Ammon's horn (tissue), 1 donor: Measurements from ENCODE around the gene KCNQ4.

Experiments used
- DNase-seq: peaks from one replicate; pipeline ENCODE4 v3.0.0-alpha.2; 2016; ENCODE audit warnings: low spot score

The KCNQ4 gene

DNA sequence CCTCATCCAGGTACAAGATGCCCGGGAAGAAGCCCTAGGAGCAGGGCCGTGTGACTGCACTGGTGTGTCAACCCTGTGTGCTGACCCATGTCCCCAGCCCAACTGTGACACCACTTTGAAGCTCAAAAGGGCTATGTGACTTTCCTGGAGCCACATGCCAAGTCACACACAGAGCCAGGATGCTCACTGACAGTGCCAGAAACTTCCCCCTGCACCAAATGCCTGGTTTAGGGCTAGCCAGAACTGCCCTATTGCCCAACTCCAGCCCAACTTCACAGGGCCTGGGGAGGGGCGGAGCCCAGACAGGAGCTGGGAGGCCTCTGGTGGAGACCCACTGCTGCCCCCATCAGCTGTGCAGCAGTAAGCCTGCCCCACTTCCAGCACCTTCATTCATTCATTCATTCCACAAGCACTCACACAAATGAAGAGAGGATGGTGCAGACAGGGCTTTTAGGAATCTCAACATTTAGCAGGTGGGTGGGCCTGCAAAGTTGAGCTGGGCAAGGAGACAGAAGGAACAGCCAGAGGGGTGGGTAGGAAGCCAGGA lies 36.7 kb downstream of the KCNQ4 start:
- DNase-seq, result no peak

DNA sequence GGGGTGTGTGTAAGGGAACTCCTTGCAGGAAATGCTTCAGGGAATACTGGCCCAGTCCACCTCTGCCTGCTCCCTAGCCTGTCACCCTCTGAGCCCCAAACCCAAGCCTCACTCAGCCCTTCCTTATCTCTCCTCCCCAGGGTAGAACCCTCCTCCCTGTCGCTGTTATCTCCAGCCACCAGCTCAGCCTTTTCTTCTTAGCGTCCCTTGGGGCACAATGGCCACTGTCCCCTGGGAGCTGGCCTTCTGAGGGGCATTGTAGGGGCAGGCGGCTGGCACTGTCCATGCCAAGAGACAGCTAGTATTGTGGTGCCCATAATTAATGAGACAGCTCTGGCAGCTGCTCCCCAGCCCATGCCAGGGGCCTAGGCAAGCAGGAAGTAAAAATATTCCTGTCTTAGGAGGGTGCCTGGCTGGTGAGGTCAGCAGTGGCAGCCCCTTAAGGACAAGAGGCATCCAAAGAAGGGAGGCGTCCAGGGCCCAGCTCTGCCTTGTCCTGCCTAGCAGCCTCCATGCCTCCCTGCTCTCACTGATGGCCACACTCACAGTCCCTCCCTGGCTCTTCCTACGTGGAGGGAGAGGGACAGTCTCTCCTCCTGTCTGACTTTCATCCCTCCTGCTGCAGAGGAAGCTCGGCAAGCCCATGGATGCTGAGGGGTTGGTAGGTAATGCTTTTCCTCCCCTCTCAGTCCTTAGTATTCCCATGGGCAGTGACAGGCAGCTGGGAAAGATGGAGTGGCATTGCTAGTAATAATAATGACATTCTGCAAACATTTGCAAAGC lies 37.5 kb downstream of the KCNQ4 start:
- DNase-seq, result peak; percentile 91

DNA sequence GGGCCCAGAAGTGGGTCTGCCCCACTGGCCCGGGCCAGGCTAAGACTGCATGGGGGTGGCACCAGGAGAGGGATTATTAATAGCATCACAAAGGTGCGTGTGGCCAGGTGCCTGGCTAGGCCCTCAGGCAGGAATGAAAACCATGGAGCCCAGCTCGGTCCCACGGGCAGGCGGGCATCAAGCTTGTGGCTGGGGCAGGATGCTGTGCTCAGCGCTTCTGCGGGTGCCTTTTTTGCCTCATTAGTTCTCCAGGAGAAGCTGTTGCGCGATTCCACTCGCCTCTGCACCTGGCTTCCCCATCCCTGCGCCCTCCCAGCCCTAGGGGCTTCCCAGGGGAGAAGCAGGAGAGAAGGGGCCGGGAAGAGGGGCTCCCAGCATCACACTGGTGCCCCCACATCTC lies 39.3 kb downstream of the KCNQ4 start:
- DNase-seq, result no peak

DNA sequence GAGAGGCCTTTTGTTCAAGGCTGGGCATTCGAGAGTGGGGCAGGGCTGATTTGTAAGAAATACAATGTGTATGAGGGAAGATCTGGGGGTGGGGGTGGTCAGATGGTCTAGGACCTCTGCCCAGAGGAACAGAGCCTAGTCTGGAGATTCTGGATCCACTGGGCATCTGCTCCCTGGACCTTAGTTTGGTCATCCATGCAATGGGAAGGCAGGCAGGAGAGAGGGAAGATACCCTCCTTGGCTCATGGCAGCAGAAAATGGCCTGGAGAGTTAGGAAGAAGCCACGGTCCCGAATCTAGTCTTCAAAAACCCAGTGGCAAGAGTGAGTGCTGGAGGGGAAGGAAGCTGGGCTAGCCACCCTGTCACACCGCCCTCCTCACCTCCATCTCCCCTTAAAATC lies 39.8 kb downstream of the KCNQ4 start:
- no peak for DNase-seq

DNA sequence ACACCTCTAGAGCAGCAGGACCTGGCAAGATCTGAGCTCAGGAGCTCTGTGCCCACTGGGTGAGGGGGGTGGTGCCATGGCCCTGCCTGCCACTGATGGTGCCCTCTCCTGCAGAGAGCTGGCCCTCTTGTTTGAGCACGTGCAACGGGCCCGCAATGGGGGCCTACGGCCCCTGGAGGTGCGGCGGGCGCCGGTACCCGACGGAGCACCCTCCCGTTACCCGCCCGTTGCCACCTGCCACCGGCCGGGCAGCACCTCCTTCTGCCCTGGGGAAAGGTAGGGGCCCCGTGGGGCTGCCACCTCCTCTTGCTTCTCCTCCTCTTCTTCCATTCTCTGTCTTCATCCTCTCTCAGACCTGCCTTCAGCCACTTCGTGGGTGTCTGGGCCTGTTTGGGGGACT lies 40.4 kb downstream of the KCNQ4 start:
- DNase-seq, result no peak

DNA sequence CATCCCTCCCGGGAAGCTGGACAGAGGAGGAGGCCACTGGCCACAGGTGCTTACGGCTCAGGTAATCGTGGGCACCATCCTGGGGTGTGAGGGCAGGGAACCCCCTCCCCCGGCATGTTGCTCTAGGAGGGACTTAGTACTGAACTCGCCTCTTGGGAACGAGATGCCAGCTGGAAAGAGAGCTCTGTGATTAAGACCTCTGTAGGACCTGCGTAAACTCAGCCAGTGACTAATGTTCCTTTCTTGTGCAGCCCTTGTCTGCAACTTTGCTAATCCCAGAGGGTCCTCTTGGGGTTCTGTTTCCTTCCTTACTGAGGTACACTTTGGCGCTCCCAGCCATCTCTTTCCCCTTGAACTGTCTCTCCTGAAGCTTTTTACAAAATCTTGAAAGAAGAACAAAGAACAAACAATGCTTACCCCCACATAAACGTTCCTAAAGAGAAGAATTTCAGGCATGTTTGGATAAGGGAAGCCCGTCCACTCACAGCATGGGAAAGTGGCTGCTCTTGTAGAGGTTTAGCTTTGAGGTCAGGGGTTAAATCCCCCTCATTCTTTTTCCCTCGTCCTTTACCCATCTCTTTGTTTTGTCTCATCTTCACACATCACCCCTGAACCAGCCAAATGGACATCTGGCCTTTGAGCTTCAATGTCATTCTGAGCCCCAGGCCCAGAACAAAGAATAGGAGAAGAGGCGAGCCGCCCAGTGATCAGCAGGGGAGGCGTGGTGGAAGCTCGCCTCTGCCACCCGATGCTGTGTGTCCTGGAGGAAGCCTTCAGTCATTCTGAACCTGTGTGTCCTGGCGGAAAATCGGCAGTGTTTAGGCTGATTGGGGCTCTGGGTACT lies 41.2 kb downstream of the KCNQ4 start:
- no peak for DNase-seq

DNA sequence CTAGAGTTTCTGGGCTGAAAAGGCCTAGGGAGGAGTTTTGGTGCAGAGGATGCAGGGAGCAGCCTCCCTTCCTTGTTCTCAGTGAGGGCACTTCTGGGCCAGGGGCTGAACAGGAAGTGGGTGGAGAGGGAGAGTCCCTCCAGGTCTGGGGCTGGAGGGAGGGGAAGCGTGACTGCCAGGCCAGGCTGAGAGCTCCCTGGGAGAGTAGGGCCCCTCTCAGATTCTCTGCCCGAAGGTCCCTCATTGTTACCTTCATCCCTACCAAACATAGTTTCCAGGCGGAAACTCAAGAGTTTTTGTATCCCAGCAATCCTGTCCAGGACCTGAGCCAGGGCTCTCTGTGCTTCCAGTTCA lies 41.8 kb downstream of the KCNQ4 start:
- no peak for DNase-seq

DNA sequence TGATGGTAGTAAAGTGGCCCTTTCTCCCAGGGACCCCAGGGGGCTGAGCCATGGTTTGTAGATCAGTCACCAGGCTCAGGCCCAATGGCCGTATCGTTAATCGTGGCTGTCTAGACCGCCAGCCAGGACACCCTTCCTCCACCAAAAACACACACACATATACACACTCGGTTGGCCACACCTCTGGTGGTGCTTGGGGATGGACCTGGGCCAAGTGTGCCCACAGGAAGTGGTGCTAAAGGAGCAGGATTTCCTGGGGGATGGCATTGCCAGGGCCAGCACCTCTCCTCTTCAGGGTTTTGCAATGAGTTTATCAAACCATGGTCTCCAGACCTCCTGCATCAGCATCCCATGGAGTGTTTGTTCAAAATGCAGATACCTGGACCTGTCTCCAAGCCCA lies 42.4 kb downstream of the KCNQ4 start:
- no peak for DNase-seq

DNA sequence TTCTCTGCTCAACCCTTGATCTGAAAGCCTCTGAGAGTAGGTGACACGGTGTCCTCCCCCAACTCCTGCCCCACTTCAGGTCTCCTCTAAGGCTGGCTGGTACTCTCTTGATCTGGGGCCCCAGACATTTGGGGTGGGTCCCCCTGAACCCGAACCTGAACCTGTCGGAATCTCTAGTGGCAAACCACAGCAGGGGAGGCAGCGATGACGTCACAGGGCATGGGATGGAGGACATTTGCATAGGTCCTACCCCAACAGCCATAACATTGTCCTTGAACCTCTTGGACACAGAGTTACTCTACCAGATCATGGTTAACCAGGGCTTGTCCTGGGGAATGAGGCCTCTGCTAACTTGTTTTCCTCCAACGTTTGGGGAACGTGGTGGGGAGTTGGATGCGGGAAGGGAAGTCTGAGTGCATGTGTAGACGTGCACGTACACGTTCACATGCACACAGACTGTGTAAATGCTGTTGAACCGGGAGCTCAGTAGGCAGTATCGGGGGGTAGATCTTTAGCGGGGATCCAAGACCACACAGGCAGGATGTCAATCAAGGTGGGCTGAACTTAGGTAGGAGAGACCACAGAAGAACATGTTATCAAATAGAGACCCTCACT lies 46.2 kb downstream of the KCNQ4 start:
- no peak for DNase-seq

DNA sequence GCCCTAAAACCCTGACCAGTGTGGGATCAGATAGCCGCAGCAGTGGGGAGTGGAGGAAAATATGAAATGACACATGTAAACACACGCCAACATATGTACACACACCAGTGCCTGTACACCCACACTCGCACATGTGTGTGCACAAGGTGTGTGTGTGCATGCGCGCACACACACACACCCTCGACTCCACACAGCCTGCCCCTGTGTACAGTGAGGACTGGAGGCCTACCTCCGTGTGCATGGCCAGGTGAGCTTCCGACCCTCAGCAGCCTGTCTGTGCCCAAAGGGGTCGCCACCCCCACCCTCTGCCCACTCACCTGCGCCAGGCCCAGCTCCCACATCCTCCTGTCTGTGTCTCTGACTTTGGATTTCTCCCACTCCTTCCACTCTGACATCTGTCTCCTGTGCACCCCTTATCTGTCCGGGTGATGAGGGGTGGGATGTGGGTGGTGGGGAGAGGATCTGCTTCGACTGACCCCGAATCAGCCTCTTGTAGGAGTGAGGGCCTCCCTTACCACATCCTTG lies 46.9 kb downstream of the KCNQ4 start:
- no peak for DNase-seq

DNA sequence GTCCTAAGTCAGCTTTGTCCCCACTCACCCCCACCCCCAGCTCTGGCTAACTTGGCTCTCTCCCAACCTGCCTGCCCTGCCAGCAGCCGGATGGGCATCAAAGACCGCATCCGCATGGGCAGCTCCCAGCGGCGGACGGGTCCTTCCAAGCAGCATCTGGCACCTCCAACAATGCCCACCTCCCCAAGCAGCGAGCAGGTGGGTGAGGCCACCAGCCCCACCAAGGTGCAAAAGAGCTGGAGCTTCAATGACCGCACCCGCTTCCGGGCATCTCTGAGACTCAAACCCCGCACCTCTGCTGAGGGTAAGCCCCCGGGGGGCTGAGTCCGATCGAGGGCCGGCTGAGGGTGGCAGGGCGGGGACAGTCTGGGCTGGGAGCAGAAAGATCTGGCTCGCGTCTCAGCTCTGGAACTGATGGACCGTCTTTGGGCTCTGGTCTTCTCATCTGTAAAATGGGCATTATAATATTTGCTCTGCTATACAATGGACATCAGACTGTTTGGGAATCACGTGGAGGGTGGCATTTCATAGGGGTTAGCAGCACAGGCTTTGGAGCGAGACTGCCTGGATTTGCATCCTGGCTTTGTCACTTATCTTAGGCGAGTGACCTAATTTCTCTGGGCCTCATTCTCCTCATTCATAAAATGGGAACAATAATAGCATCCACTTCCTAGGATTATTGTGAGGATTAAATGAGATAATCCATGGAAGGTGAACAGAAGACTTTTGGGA lies 47.6 kb downstream of the KCNQ4 start:
- no peak for DNase-seq

DNA sequence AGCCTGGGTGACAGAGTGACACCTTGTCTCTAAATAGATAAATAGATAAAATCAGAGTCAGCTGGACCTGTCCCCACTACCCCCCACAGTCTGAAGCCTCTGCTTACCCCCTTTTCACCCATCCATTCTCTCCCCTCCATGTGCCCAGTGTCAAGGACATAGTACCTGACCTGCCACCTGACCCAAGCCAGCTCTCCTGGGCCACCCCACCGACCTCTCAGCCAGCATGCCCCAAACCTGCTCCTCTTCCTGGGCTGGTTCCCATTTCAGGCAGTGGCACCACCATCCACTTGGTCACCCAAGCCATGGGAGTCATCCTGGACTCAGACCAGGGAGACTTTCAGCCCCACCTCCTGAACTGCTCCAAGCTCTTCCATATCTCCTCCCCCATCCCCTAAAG lies 50.4 kb downstream of the KCNQ4 start:
- DNase-seq, result no peak

DNA sequence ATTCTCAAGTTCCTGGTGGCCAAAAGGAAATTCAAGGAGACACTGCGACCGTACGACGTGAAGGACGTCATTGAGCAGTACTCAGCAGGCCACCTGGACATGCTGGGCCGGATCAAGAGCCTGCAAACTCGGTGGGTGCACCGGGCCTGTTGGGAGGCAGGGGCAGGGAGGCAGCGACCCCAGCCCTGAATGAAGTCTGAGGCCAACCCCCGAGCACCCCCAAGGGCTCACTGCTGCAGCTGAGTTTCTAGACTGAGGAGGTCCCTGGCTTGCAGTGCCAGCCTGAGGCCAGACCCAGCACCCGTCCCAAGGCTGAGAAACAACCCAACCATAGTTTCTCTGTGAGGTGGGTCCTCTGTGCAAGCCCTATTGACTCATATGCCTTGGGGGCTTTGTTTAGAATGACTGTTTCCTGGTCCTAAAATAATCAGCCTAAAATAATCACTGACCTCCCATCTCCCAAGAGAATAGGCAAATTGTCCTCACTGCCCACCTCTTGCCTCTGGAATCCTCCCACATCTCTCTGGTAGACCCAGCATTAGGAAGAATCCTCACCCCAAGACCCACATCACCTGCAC lies 51.5 kb downstream of the KCNQ4 start:
- DNase-seq, result no peak

DNA sequence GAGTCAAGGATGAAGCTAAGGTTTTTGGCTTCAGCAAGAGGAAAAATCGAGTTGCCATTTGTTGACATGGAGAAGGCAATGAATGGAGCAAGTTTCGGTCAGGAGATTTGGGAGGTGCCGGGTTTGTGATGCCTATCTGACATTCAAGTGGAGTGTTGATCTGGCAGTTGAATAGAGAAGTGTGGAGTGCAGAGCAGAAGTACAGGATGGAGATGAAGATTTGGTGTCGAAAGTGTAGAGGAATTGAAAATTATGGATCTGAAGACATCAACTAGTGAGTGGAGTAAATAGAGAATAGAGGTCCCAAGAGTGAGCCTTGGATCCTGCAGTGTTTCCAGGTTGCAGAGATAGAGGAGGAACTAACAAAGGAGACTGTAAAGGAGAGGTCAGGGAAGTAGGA lies 52.7 kb downstream of the KCNQ4 start:
- DNase-seq, result no peak

DNA sequence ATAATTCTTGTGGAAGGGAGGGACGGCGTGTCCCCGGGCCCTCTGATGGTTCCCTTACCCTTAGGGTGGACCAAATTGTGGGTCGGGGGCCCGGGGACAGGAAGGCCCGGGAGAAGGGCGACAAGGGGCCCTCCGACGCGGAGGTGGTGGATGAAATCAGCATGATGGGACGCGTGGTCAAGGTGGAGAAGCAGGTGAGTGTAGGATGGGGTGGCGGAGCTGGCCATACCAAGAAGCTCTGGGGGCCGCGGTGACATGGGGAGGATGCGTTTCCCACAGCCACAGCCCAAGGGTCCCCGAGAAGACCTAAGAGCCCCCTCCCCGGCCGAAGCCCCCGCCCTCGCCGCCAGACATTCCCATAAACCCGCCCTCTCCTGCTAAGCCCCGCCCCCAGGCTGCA lies 54.0 kb downstream of the KCNQ4 start:
- no peak for DNase-seq

DNA sequence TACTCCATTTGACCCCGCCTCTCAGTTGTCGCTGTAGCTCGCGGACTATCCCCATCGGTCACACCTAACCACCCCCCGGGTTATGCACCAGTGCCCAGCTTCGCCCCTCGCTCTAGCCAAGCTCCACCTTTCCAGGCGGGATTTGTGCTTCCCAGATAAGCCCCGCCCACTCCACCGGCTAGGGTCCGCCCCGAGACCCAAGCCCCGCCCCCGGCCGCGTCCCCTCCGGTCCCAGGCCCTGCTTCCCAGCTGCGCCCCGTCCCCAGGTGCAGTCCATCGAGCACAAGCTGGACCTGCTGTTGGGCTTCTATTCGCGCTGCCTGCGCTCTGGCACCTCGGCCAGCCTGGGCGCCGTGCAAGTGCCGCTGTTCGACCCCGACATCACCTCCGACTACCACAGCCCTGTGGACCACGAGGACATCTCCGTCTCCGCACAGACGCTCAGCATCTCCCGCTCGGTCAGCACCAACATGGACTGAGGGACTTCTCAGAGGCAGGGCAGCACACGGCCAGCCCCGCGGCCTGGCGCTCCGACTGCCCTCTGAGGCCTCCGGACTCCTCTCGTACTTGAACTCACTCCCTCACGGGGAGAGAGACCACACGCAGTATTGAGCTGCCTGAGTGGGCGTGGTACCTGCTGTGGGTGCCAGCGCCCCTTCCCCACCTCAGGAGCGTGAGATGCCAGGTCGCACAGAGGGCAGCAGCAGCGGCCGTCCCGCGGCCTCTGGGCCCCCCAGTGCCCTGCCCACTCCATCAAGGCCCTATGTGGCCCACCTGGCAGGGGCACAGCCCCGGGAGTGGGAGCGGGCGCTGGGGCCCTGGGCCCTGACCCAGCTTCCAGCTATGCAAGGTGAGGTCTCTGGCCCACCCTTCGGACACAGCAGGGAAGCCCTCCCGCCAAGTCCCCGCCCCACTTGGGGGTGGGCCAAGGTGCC lies 54.7 kb downstream of the KCNQ4 start:
- DNase-seq, result no peak

DNA sequence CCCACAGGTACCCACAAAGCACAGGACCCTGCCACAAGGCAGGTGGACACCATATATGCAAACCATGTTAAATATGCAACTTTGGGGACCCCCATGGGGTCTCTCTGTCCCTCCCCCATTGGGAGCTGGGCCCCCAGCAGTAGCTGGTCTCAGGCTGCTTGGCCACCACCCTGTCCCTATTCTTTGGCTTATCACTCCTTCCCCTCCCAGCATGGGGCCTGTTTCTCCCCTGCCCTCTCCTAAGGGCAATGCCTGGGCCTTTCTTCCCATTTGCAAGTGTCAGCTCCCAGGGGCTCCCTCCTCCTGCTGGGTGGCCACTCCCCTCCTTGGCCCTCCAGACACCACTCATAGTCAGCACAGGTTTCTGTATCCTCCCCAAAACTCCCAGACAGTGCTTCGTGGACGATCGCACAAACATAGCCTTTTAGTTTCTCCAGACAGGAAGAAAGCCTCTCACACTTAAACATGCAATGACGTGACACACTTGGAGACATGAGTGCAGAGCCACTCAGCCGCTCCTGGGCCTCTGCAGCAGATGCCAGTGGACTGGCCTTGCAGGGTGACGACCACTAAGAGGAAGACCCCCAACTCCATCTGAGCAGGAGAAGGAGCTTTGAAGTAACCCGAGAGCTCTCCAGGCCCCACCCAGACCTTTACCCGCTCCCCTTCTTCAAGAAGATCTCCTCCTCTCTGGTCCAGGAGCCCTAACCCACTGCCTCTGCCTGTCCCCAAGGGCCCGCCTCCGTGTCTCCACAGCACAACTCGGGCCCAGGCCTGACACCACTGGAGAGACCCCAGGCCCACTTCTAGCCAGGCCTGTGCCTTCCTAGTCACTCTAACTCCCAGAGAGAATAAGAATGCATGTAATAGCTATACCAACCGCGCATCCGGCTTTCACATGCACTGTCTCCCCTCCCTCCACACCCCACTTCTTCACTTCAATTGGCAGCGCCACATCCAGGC lies 55.7 kb downstream of the KCNQ4 start:
- no peak for DNase-seq

DNA sequence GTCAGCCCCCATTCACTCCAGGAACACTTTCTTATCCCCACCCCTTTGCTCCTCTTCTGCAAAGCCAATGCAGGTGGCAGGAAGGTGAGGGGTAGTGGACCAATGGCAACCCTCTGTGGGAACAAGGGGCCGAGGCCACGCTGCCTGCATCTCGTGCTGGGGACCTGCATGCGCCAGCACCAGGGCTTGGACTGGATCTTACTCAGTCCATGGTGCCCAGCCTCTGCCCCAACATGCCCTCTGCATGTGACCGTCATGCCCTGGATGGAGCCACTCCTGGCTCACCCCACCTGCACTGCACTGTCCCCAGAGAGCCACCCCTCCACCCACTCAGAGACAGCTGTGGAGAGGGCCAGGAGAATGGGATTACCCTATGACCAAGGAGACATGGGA lies 56.4 kb downstream of the KCNQ4 start:
- no peak for DNase-seq
